Cardiac fibroblast (primary cell): ENCODE data around the gene LSM12.
A peak's percentile ranks its signal among the peaks of the same experiment; 100 is the strongest.

Experiments used
- DNase-seq, 2 donors: peaks; one replicate each; pipeline versions ENCODE4 v3.0.0 to v3.0.0-alpha.2; 2010; ENCODE audit warnings: low read depth in 2 of 2
- H3K4me3 ChIP-seq, 2 donors: replicated peaks in 1 of 2; 1 replicate in 1 of 2; 2 replicates in 1 of 2; pipeline ENCODE4 v1.5.1; 2011; ENCODE audit warnings: low read depth in 2 of 2, low read length in 2 of 2, mild to moderate bottlenecking in 2 of 2, moderate library complexity in 1 of 2
- TF ChIP-seq, protein P1 (sequence below): IDR thresholded peaks from one replicate; pipeline ENCODE4 v1.5.1; 2011; ENCODE audit warnings: low read depth, mild to moderate bottlenecking, low read length, inconsistent platforms

The LSM12 gene

GRCh38 chr17:44075598-44076293, 9.3 kb upstream of the LSM12 start:
- no peak overlapping the region for H3K4me3 ChIP-seq
- TF ChIP-seq, protein P1, sequence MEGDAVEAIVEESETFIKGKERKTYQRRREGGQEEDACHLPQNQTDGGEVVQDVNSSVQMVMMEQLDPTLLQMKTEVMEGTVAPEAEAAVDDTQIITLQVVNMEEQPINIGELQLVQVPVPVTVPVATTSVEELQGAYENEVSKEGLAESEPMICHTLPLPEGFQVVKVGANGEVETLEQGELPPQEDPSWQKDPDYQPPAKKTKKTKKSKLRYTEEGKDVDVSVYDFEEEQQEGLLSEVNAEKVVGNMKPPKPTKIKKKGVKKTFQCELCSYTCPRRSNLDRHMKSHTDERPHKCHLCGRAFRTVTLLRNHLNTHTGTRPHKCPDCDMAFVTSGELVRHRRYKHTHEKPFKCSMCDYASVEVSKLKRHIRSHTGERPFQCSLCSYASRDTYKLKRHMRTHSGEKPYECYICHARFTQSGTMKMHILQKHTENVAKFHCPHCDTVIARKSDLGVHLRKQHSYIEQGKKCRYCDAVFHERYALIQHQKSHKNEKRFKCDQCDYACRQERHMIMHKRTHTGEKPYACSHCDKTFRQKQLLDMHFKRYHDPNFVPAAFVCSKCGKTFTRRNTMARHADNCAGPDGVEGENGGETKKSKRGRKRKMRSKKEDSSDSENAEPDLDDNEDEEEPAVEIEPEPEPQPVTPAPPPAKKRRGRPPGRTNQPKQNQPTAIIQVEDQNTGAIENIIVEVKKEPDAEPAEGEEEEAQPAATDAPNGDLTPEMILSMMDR: no peak
- DNase-seq: no peak

- H3K4me3 ChIP-seq: no peak overlapping the region
- TF ChIP-seq, protein P1: no peak
- DNase-seq: no peak
Observed at GRCh38 chr17:44074911-44075285, 8.4 kb upstream of the LSM12 start.

DNA sequence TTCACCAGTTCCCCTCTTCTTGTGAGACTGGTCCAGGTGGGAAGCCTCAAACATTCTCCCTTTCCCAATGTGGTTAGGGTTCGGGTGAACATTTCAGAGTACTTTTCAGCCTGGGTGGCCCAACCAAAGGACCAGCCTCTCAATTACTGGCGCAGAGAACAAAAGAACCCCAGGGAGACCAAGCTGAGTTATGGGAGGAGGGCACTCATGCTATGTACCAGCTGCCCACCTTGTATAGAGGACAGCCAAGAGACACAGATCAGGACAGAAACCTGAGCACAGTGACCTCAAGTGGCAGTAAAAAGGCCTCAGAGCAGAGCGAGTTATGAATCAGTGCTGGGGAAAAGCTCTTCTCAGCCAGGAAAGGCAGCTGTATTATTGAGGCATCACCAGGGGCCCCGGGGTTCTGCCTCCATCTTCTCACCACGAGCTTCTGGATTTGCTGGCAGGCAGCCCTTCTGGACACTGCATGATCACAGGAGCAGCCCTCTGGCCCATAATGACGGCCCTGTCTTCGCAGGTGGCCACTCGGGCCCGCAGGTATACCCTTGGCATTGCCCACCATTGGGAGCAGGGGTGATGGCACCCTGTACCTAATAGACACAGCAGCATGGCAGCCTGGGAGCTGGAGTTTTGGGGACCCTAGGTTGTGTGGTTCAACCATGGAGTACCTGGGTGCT, 7.9 kb upstream of the LSM12 start:
- DNase-seq: no peak
- TF ChIP-seq, protein P1: no peak
- no peak overlapping the region for H3K4me3 ChIP-seq

DNA sequence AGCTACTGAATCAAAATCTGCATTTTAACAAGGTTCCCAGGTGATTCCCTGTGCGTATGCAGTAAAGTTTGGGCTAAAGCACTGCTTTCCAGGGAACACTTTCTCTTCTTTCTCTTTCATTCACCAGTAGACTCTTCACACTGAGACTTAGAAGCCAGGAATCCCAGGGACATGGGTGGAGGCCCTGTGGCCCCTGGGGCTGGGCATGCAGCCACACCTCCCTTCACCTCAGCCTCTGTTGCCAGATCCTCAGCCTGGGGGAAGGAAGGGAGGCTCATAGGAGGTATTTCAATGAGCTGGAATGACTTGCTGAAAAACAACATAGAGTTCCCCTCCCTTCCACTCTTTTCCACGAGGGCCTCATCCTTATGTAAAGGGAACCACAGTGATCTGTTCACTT, 5.3 kb upstream of the LSM12 start:
- DNase-seq: peak in 1 of 2 donors; percentile 23
- TF ChIP-seq, protein P1: no peak
- peak overlapping the region; percentile 72 to 80 for H3K4me3 ChIP-seq

GRCh38 chr17:44071198-44071520, 4.7 kb upstream of the LSM12 start:
- no peak for DNase-seq
- H3K4me3 ChIP-seq: peak overlapping the region; percentile 72 to 80

GRCh38 chr17:44070455-44071197, 4.2 kb upstream of the LSM12 start, which contains the start of gene G6PC3:
TSS of gene G6PC3 (plus strand) at chr17:44070735. CDS start at chr17:44070966, 231 bp downstream.
- TF ChIP-seq, protein P1: peak; percentile 1
- DNase-seq: peak; percentile 98 to 99
- H3K4me3 ChIP-seq: peak within 1 kb of the TSS; percentile 72 to 80

More at GRCh38 chr17:44071198-44071520, 4.7 kb upstream of the LSM12 start:
- TF ChIP-seq, protein P1: no peak
